Measurements from ENCODE around the gene MAOB.
A peak's percentile ranks its signal among the peaks of the same experiment; 100 is the strongest.

Gene MAOB

GRCh38 chrX:43809463-43809862, 72.8 kb downstream of the MAOB start:
- peaks cover 0 to 29% (median 6%) of the 10 kb centered on the region in 4 donors for H3K4me1 ChIP-seq
- H3K27ac ChIP-seq = peak overlapping the region in 1 of 2 donors; percentile 22
- DNase-seq = no peak
- no peaks in the 10 kb centered on the region for H3K9me3 ChIP-seq
- H3K4me3 ChIP-seq = no peak overlapping the region
- no peaks in the 10 kb centered on the region for H3K36me3 ChIP-seq
- intact Hi-C loops (cut with DNase I; ENCODE audit: low total_unique reads) = no loop called here
- no peaks in the 10 kb centered on the region for H3K27me3 ChIP-seq
- TF ChIP-seq, protein P1, sequence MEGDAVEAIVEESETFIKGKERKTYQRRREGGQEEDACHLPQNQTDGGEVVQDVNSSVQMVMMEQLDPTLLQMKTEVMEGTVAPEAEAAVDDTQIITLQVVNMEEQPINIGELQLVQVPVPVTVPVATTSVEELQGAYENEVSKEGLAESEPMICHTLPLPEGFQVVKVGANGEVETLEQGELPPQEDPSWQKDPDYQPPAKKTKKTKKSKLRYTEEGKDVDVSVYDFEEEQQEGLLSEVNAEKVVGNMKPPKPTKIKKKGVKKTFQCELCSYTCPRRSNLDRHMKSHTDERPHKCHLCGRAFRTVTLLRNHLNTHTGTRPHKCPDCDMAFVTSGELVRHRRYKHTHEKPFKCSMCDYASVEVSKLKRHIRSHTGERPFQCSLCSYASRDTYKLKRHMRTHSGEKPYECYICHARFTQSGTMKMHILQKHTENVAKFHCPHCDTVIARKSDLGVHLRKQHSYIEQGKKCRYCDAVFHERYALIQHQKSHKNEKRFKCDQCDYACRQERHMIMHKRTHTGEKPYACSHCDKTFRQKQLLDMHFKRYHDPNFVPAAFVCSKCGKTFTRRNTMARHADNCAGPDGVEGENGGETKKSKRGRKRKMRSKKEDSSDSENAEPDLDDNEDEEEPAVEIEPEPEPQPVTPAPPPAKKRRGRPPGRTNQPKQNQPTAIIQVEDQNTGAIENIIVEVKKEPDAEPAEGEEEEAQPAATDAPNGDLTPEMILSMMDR (IDR thresholded peaks at IDR 0.05) = no peak

GRCh38 chrX:43808231-43808630, 74.0 kb downstream of the MAOB start:
- Histone ChIP-seq H3K27ac (peak overlapping the region in 1 of 2 donors; percentile 25), H3K4me1 (peaks cover 0 to 26% (median 6%) of the 10 kb centered on the region in 4 donors), H3K27me3 (no peaks in the 10 kb centered on the region), H3K36me3 (no peaks in the 10 kb centered on the region), H3K4me3 (no peak overlapping the region), H3K9me3 (no peaks in the 10 kb centered on the region)
- intact Hi-C loops (cut with DNase I; ENCODE audit: low total_unique reads) = no loop called here
- DNase-seq = no peak
- TF ChIP-seq, protein P1 (IDR thresholded peaks at IDR 0.05) = no peak

- Histone ChIP-seq H3K27me3 (no peaks in the 10 kb centered on the region), H3K4me1 (peaks cover 0 to 37% (median 6%) of the 10 kb centered on the region in 4 donors), H3K9me3 (no peaks in the 10 kb centered on the region), H3K36me3 (no peaks in the 10 kb centered on the region), H3K4me3 (no peak overlapping the region), H3K27ac (no peak overlapping the region)
- intact Hi-C loops (cut with DNase I; ENCODE audit: low total_unique reads) = no loop called here
- TF ChIP-seq, protein P1 (IDR thresholded peaks at IDR 0.05) = no peak
- DNase-seq = no peak
Observed at GRCh38 chrX:43805579-43805978, 76.7 kb downstream of the MAOB start.

DNA sequence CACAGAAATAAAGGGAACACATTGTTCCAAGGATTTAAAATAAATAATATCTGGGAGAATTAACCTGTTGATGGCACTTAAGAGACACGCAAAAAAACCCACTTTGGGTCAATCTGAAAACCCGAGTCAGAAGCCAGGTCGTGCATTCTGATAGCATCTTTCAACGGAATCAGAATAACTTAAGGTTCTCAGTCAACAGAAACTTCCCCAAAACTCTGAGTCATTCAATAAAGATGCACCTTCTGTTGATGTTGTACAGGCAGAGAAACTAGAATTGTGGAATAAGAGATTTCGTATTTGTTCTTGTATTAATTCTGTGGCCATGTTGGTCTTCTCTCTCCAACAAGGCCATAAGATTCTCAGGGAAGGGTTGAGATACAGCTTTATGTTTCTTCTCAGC, 78.2 kb downstream of the MAOB start:
- no peak for DNase-seq
- no peaks in the 10 kb centered on the region for H3K9me3 ChIP-seq
- no peaks in the 10 kb centered on the region for H3K27me3 ChIP-seq
- peaks cover 0 to 39% (median 4%) of the 10 kb centered on the region in 4 donors for H3K4me1 ChIP-seq
- TF ChIP-seq, protein P1 (IDR thresholded peaks at IDR 0.05) = no peak
- no peak overlapping the region for H3K4me3 ChIP-seq
- no peaks in the 10 kb centered on the region for H3K36me3 ChIP-seq
- intact Hi-C loops (cut with DNase I; ENCODE audit: low total_unique reads) = no loop called here
- H3K27ac ChIP-seq = no peak overlapping the region

DNA sequence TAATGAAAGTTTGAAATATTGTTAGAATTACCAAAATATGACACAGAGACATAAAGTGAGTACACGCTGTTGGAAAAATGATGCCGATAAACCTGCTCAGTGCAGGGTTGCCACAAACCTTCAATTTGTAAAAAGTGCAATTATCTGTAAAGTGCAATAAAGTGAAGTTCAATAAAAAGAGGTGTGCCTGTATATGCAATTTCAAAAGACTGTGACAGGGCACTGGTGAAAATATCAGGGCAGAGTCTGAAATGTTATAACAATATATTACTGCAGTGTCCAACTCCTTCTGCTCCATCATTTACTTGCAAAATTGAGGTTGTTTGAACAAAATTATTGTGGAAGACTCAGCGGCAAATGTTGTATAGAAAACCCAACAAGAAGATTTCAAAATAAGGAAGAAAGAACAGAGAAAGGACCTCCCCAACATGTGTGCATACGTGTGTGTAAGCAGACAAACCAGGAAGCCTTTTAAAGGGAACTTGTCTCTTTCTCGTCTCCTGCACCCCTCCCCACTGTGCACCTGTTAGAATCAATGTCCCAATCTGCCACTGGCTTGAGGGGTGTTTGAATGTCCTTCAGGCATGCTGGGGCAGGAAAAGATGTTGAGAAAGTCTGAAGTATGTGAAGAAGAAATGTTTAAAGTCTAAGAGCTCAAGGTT, 96.2 kb downstream of the MAOB start:
- TF ChIP-seq, protein P1 (IDR thresholded peaks at IDR 0.05) = no peak
- no peaks in the 10 kb centered on the region for H3K27me3 ChIP-seq
- H3K4me3 ChIP-seq = no peak overlapping the region
- H3K27ac ChIP-seq = no peak overlapping the region
- peaks cover 10 to 31% (median 12%) of the 10 kb centered on the region in 3 donors for H3K36me3 ChIP-seq
- H3K4me1 ChIP-seq = no peaks in the 10 kb centered on the region
- DNase-seq = no peak
- H3K9me3 ChIP-seq = no peaks in the 10 kb centered on the region
- intact Hi-C loops (cut with DNase I; ENCODE audit: low total_unique reads) = no loop called here

Data from tibial artery (tissue), 4 donors.